GM21447 (cell line): Measurements from ENCODE around the gene PKIB.
"Not testable (repeated sequence)": the region's sequence is repeated elsewhere in the genome, so short reads cannot be mapped to it uniquely, and the experiment has no call there.

ENCODE experiments used
- ATAC-seq: cut with Tn5 transposase; IDR thresholded peaks from one replicate; pipeline ENCODE4 v1.9.1; 2021; ENCODE audit not compliant: unreplicated experiment

The PKIB gene

DNA sequence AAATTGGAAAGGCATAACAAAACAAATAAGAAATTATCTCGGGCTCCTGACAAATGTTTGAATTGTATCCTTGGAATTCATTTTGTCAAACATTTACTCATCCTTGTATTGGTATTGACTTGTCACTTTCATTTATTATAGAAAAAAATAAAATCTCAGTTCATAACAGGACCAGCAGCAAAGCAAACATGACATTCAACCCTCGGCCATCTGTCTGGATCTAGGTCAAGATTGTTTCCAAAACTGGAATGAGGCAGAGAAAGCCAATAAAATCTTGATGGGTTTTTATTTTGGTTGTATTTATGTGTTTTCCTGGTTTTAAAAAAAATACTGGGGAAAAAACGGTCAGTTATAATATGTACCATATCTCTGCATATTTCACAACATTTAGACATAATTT lies 126.4 kb downstream of the PKIB start:
- ATAC-seq = no peak

DNA sequence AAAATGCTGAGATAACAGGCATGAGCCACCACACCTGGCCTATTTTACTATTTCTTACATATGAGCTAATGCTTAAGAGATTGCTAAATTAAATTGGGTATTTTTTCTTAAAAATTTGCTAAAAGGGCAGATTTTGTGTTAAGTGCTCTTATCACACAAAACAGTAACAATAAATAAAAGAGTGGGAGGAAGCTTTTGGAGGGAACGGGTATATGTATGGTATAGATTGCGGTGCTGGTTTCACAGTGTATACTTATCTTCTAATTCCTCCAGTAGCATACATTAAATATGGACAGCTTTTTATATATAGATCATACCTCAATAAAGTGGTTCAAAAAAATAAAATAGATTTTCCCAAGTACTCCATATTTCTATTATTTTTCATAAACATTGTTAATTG lies 129.9 kb downstream of the PKIB start:
- no peak for ATAC-seq

GRCh38 chr6:122740936-122741335 lies 130.7 kb downstream of the PKIB start:
- ATAC-seq = no peak

DNA sequence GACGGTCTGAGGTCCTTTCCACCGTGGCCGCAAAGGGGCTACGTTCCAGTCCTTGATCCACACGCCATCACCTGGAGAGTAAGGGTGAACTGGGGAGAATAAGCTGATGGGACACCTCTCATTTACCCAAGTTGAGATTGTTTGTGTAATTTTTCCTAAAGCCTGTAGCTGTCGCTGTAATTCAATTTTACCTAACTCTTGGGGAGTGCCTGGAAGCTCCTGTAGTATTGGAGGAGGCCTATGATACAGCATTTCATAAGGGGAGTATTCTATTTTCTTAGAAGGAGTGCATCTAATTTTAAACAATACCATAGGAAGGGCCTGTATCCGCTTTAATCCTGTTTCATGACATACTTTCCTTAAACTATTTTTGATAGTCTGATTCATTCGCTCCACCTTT lies 134.0 kb downstream of the PKIB start:
- not testable (repeated sequence) for ATAC-seq

DNA sequence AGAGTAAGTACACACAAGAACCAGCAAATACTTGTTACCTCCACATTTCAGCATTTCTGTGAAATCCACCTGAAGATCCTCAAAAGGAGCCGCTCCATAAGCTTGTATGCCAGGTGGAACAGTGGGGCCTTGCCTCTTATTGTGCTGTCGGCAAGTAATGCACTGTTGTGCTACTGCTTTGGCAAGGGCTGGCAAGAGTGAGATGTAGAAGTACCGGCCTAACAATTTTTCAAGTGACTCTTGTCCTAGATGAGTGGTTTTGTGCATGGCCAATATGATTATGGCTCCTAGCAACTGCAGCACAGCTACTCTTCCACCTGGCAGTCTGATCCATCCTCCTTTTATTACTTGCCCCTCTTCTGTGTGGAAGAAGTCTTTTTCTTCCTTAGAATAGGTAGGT lies 134.7 kb downstream of the PKIB start:
- not testable (repeated sequence) for ATAC-seq

DNA sequence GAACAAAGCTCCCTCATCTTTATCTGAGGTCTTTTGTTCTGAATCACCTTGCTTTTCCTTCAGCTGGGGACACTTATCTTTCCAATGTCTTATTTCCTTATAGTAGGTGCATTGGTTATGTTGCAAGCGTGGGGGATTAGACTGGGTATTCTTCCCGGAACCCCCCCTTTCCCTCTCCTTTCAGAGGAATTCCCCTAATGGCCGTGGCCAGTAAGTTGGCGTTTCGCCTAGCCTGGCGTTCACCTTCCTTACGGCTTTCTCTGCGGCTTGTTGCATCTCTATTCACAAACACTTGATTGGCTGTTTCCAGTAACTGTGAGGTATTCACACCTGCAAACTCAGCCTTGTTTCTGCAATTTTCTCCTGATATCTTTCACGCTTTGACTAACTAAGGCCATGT lies 136.5 kb downstream of the PKIB start:
- no peak for ATAC-seq

GRCh38 chr6:122747573-122747972 lies 137.4 kb downstream of the PKIB start:
- no peak for ATAC-seq

GRCh38 chr6:122748945-122749344 lies 138.7 kb downstream of the PKIB start:
- not testable (repeated sequence) for ATAC-seq

DNA sequence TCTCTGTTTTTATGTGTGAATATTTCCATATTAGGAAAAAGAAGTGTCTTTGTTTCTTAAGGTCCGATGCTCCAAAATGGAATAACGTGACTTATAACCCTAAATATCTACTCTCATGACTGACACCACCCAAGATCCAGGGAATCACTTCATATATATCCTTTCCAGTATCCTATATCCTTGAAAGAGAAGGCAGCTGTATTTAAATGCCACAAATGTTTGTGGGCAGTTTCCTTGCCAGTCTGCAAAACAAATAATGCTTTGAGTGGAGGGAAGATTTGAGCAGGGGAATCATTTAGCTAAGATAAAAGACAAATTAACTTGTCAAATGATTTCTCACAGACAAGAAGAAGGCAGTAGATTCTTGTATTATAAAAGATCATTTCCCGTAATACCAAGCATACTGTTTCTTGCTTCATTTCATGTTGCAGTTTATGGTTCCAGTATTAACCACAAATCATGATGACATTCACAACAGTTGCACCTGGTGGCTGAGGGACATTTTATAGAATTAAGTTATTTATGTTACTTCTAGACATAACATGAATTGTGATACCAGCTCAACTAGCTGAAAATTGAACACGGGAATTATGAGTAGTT lies 139.3 kb downstream of the PKIB start:
- ATAC-seq = no peak

DNA sequence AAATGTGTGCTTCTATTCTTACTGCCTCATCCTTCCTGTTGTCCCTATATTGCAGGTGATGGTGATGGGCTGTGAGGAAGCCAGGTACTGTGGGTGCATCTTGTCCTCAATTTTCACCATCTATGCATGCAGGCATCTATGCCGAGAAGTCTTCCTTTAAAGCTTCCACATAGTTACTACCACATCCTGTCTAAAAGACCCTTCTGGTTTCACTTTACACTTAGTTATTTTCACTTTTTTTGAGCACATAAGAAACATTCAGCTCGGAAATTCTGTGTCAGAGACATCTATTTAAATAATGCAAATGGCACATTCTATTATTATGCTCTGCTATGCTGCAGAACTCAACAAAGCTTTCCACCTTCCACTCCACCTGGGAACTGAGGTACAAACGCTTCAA lies 141.1 kb downstream of the PKIB start:
- ATAC-seq = peak; percentile 91

DNA sequence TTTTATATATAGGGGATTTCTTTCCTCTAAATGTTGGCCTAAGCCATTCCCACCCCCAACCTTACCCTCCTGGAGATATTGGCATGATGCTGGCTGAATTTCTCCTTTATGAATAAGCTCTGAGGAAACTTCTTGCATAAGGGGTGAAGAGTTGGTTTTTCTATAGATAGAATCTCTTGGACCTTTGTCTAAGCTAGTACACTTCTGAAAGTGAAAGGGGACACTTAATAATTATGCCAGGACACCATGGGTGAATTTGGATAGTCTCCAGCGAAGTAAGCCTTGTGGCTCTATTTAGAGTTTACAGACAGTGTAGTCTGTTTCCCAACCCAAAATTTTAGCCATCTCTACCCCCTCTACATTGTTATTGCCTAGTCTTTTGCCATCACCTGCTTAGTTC lies 142.3 kb downstream of the PKIB start:
- ATAC-seq = no peak

DNA sequence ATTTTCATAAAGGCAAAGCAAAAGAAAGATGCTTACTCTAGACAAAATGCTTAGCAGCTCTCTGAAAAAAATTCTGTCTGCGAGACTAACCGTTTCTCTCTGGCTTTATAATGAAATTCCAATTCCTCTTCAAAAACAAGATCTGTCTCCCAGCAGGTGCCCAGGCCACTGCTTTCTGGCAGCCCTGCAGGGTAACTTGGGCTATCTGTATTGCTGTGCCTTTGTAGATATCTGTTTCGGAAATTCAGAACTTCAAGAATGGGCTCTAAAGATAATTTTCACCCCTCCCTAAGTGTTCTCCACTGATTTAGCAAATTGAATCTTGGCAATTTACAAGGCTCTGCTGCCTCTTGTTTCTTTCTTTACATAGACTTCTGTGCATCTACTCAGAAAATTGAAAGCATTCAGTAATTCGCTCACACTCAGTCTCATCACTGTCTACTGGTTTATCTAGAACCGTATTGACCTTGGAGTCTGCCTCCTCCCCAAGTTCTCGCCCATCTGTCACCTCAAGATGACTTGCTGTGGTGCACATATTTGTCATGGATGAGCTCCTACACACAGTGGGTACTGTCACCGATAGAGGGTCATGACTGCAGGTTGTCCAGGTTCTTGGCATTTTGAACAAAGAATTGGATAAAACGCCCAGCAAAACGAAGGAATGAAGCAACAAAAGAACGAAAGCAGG lies 142.9 kb downstream of the PKIB start:
- no peak for ATAC-seq

DNA sequence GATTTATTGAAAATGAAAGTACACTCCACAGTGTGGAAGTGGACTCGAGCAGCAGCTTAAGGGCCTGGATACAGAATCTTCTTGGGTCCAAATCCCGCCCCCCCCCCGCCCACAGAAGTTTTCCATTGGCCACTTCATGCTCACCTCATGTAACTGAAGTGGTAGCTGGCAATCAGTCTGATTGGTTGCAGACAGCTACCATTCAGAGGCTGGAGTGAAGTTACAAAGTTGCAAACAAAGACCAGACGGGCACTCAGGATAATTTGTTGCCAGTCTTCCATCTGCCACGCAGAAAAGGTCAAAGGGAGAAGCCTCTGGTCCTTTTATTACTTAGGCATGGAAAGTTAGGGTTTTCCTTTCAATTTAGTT lies 143.5 kb downstream of the PKIB start:
- no peak for ATAC-seq

- ATAC-seq = no peak
Measured at GRCh38 chr6:122754191-122754731, 144.1 kb downstream of the PKIB start.

- ATAC-seq = no peak
Measured at GRCh38 chr6:122755901-122756300, 145.7 kb downstream of the PKIB start.

DNA sequence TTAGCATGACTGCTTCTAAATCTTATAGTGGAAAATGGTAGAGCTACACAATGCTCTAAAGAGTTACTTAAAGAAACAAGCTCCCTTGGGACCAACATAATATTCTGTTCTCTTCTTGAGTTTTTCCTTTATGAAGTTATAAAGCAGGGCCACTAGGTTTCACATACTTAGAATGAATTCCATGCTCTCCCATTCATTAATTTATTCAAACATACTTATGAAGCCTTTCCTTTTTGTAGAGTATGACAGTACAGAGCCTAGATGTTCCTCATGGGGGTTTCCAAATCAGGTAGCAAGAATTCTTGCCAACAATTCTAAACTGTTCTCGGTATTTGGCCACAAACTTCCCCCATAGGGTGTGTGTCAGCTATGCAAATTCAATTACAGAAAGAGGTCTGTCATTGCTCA lies 148.7 kb downstream of the PKIB start:
- peak; percentile 98 for ATAC-seq

GRCh38 chr6:122760330-122760729 lies 150.1 kb downstream of the PKIB start:
- ATAC-seq = no peak

DNA sequence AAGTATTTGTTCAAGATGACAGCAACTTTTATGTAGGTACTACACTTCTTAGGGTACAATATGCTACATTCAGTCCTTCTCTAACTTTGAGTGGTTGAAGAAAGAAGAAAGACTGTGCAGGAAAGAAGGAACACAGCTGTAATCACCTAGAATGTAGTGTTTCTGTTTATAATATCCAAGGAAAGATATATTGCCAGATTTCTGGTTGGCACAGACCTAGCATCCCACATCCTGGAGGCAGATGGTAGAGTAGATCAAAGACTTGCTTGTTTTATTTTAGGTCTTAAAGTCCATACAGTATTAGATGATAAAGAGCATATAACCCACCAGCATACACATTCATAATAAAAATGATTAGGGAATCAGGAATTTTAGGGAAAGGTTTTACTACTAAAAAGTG lies 156.1 kb downstream of the PKIB start:
- no peak for ATAC-seq

DNA sequence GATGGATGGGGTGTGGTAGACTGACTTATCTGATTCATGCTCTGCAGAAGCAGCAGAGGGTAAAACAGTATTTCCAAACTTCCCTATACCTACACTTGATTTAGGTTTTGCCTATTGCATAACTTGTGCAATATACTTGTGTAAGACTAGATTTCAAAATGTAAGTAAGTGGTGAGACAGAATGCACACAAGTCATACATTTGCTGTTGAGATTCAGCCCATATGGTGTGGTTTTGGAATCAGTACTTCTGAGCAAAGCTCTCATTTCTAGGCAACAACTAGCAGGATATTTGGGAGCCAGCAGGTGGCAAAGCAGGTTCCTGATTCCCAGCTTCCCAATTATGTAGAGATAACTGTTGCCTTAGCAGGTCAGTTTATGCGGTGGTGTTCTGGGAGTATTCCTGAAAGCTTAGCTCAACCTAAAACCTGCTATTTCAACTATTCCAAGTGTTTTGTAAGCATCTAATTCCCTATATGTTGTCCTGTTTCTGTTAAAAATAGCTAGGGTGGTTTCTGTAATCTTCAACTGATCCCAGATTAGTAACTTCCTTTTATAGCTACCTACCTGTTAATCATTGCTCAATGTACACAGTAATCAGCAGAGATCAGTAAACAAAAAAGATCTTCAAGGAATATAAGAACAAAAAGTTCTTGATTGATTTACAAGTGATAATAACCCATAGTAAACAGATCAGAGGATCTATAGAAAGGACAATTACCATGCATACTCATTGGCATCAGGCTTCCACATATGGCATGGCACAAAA lies 160.8 kb downstream of the PKIB start:
- ATAC-seq = no peak

DNA sequence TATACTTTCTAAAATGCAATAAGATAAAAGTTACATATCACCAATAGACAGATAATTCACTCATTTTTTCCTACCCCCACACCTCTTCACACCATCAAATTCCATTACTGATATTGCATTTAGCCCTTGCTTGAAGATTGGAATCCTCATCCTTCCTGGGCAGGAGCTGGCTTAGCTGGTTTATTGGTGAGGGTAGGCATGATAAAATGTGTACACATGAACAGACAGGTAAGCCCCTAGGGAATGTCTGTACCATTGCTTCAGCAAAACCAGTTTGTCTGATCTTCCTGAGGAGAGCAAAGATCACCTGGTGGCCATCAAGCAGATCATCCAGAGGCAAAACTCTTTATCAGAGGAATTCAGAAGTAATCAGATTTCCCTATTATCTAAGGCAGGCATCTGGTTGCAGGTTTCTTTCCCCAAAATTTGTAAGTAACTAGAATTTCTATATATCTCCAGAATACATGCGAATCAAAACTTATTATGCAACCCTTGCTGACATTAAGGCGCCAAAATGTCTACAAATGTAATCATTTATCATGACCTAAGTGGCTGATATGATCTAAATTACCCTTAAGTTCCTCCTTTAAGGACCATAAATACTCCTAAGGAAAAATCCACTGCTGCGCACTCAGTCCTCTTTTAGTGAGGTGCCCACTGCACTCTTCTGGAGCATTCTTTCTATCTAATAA lies 162.7 kb downstream of the PKIB start:
- ATAC-seq = no peak
